Stimulated activated naive CD4-positive, alpha-beta T cell (primary cell): ENCODE data around the gene ZNF443.
"Not testable (repeated sequence)": the region's sequence is repeated elsewhere in the genome, so short reads cannot be mapped to it uniquely, and the experiment has no call there.

ENCODE experiments used
- DNase-seq, 6 experiments: peaks; one replicate each; lab custom pipeline; 2025; lab: John Stamatoyannopoulos, UW

Gene ZNF443

DNA sequence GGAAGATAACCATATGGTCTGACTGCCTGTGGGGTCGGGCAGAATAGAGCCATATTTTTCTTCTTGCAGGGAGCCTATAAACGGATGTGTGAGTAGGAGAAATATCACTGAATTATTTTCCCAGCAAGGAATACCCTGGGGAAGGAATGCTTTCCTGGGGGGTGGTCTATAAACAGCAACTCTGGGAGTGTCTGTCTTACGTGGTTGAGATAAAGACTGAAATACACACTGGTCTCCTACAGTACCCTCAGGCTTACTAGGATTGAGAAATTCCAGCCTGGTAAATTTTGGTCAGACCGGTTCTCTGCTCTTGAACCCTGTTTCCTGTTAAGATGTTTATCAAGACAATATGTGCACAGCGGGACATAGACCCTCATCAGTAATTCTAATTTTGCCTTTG is 23.5 kb downstream of the ZNF443 start:
- DNase-seq = not testable (repeated sequence)

DNA sequence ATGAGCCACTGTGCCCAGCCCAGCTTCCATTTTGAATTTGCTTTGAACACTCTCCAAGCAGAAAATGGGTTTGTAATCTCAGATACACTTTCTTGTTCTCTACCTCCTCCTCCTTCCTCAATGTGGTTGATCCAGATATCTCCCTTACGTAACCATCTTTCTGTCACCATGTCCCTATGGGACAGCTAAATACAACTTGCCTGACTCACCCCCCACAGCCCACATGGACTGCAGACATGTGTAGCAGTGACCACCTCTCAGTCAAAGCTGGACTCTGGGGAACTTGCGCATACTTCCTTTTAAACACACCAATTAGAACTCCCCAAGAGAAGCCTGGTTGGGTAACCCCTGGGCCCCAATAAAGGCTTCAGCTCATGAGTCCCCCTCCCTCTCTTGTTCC is 28.9 kb downstream of the ZNF443 start:
- no peak for DNase-seq

- DNase-seq = peak; percentile 65 to 83 (median 71)
These were observed 40.0 kb downstream of the ZNF443 start, which contains the start of gene ZNF799 for GRCh38 chr19:12400633-12401502. TSS of gene ZNF799 (minus strand) at chr19:12401271. CDS start at chr19:12401070, 201 bp downstream.

DNA sequence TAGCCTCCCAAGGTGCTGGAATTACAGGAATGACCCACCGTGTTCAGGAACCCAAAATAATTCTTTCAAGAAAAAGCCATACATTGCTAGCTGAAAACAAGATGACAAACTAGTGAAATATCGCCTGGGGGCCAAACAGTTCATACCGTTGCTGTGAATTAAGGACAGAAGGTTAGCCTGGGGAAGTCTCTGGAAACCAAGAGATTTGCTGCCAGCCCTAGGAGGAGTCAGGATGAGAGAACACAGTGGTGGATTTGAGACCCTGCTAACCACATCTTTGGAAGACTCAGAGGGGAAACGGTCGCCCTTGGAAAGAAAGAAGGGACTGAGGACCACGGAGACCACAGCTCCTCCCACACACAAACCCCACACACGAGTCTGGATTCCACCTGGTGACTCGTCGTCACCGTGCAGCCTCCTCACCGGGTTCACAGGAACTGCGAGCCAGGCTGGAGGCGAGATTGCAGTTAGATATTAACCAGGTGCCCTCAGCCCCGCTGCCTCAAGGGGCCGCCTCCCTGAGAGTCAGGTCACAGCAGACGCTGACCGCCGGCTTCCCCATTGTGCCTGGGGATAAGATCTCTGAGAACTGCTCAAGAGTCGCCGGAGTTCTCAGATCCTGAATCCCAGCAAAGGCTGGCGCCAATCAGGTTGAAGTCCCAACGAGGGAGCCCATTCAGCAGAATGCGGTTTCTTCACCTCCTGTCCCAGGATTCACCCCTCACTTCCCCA is 40.8 kb downstream of the ZNF443 start:
- not testable (repeated sequence) for DNase-seq

GRCh38 chr19:12391148-12391547 is 49.7 kb downstream of the ZNF443 start:
- not testable (repeated sequence) for DNase-seq

GRCh38 chr19:12386365-12386764 is 54.5 kb downstream of the ZNF443 start:
- not testable (repeated sequence) for DNase-seq

GRCh38 chr19:12380444-12380737 is 60.4 kb downstream of the ZNF443 start:
- no peak for DNase-seq

- no peak for DNase-seq
These were observed 60.9 kb downstream of the ZNF443 start for GRCh38 chr19:12379732-12380443.
